Lung (tissue), 12 donors: ENCODE results near the gene CLPTM1L. TPM values are rescaled to one million over a fixed set of nuclear protein-coding genes. Genes with fewer than 3 reads are reported as not detected.

Source experiments
- ATAC-seq: fragments of 200-7000 bp; cut with Tn5 transposase; one replicate; pipeline ENCODE4 v1.9.1; 2020; ENCODE audit warnings: moderate number of reproducible peaks; ENCODE audit not compliant: insufficient read depth, low FRiP score
- DNase-seq, 3 donors: peaks; one replicate each; pipeline ENCODE4 v3.0.0-alpha.2; 2013 to 2017
- H3K27ac ChIP-seq, 2 donors: one replicate each; pipeline ENCODE4 v1.5.1; 2013; ENCODE audit warnings: mild to moderate bottlenecking in 2 of 2, moderate library complexity in 2 of 2, control low read depth in 1 of 2, inconsistent platforms in 1 of 2, low read depth in 1 of 2, low read length in 1 of 2
- H3K27me3 ChIP-seq, 3 donors: one replicate each; pipeline ENCODE4 v1.5.1; 2013; ENCODE audit warnings: low read length in 2 of 3; ENCODE audit not compliant: control insufficient read depth in 3 of 3, insufficient read depth in 3 of 3
- H3K36me3 ChIP-seq, 4 donors: one replicate each; pipeline ENCODE4 v1.5.1; 2013; ENCODE audit warnings: low read length in 4 of 4, mild to moderate bottlenecking in 1 of 4, moderate library complexity in 1 of 4; ENCODE audit not compliant: control insufficient read depth in 4 of 4, insufficient read depth in 4 of 4
- H3K4me1 ChIP-seq, 5 donors: one replicate each; pipeline ENCODE4 v1.5.1; 2013; ENCODE audit warnings: low read length in 5 of 5, mild to moderate bottlenecking in 2 of 5, moderate library complexity in 1 of 5; ENCODE audit not compliant: control insufficient read depth in 5 of 5, insufficient read depth in 5 of 5
- H3K4me3 ChIP-seq: one replicate; pipeline ENCODE4 v1.5.1; 2013; ENCODE audit warnings: mild to moderate bottlenecking, control low read depth, moderate library complexity
- H3K9ac ChIP-seq, 2 donors: one replicate each; pipeline ENCODE4 v1.5.1; 2013; ENCODE audit warnings: low read length in 2 of 2, control low read depth in 1 of 2; ENCODE audit not compliant: insufficient read depth in 1 of 2
- H3K9me3 ChIP-seq, 4 donors: one replicate each; pipeline ENCODE4 v1.5.1; 2013; ENCODE audit warnings: low read length in 3 of 4, mild to moderate bottlenecking in 1 of 4, moderate library complexity in 1 of 4; ENCODE audit not compliant: control insufficient read depth in 4 of 4, insufficient read depth in 3 of 4
- CTCF ChIP-seq: IDR thresholded peaks from 2 replicates; pipeline ENCODE4 v1.5.1; 2012; ENCODE audit warnings: mild to moderate bottlenecking; ENCODE audit errors: control extremely low read depth, extremely low read depth
- WGBS, 2 donors: extraction: QIAGEN DNeasy Blood & Tissue Kit; methylation state at CpG; one replicate each; pipeline ENCODE4 v1.1.7; 2013; 5-methylcytosine and 5-hydroxymethylcytosine counted together
- polyA plus RNA-seq, 2 donors: library from polyadenylated mRNA; stranded (reverse); fragments of 200-250 nt; gene quantifications; one replicate each; pipeline ENCODE4 v1.2.1, GENCODE V29; 2013
- total RNA-seq, 2 donors: library from RNA; depleted of rRNA in 1 of 2; stranded (reverse); fragments of >200 nt in 1 of 2; gene quantifications; one replicate each; pipeline ENCODE4 v1.2.1, GENCODE V29; 2014 to 2021
- donor health status: control.
- donor health status: control.
- donor health status: Bipolar disorder and iron deficiency.
- donor health status: healthy.
- donor health status: DM: yes; HTN: yes; CAD: no.

CLPTM1L gene
- total and polyA plus RNA-seq, 4 donors = 79.0 to 153 (median 144) TPM

GRCh38 chr5:1314564-1314982 lies 30.3 kb downstream of the CLPTM1L start:
- Histone ChIP-seq H3K27me3 (no peaks in the 10 kb centered on the region), H3K4me1 (peaks cover 0 to 12% (median 7%) of the 10 kb centered on the region in 5 donors), H3K9me3 (peaks cover 0 to 4% (median 0%) of the 10 kb centered on the region in 4 donors), H3K27ac (no peak overlapping the region), H3K36me3 (peaks cover 0 to 21% (median 5%) of the 10 kb centered on the region in 4 donors), H3K9ac (no peak overlapping the region), H3K4me3 (no peak overlapping the region)
- WGBS, 2 donors = 94 to 95% methylated on average over 13 of the region's 13 CpGs
- peak in 1 of 3 donors; percentile 8 for DNase-seq
- ATAC-seq = no peak
- TF ChIP-seq CTCF = no peak

- H3K4me3 ChIP-seq = no peak overlapping the region
- no peak for ATAC-seq
- no peak overlapping the region for H3K9ac ChIP-seq
- 46 to 58% methylated on average over 25 of the region's 25 CpGs for WGBS, 2 donors
- peaks cover 0 to 4% (median 0%) of the 10 kb centered on the region in 4 donors for H3K9me3 ChIP-seq
- DNase-seq = peak in 1 of 3 donors; percentile 7
- H3K36me3 ChIP-seq = peaks cover 0 to 8% (median 0%) of the 10 kb centered on the region in 4 donors
- no peak overlapping the region for H3K27ac ChIP-seq
- H3K4me1 ChIP-seq = peaks cover 0 to 12% (median 7%) of the 10 kb centered on the region in 5 donors
- no peaks in the 10 kb centered on the region for H3K27me3 ChIP-seq
- no peak for TF ChIP-seq CTCF
Observed at GRCh38 chr5:1312993-1313833, 31.7 kb downstream of the CLPTM1L start.

GRCh38 chr5:1312206-1312605 lies 32.7 kb downstream of the CLPTM1L start:
- H3K27me3 ChIP-seq = no peaks in the 10 kb centered on the region
- H3K36me3 ChIP-seq = no peaks in the 10 kb centered on the region
- ATAC-seq (no peak), DNase-seq (peak in 1 of 3 donors; percentile 7)
- no peak overlapping the region for H3K9ac ChIP-seq
- peaks cover 0 to 4% (median 0%) of the 10 kb centered on the region in 4 donors for H3K9me3 ChIP-seq
- 77 to 79% methylated on average over 7 of the region's 7 CpGs for WGBS, 2 donors
- peaks cover 0 to 12% (median 7%) of the 10 kb centered on the region in 5 donors for H3K4me1 ChIP-seq
- no peak overlapping the region for H3K4me3 ChIP-seq
- H3K27ac ChIP-seq = no peak overlapping the region
- TF ChIP-seq CTCF = no peak
